HepG2 (cell line): Measurements from ENCODE around the gene CTCF.

ENCODE experiments used
- GABPB1 ChIP-seq: IDR thresholded peaks from 2 replicates; pipeline ENCODE4 v1.6.1; 2016; ENCODE audit warnings: mild to moderate bottlenecking, missing genetic modification reagents, moderate library complexity, missing compliant biosample characterization
- ZBTB7A ChIP-seq: sonication (generic); formaldehyde crosslinking; IDR thresholded peaks from 2 replicates; pipeline ENCODE4 v1.8.0; 2022; ENCODE audit warnings: mild to moderate bottlenecking, missing genetic modification reagents

- TF ChIP-seq ZBTB7A (CRISPR knock-in tag) (no peak), GABPB1 (CRISPR knock-in tag) (no peak)
Measured at GRCh38 chr16:67664871-67665270, 102.5 kb downstream of the CTCF start.
